NCI-H526 treated with DMSO at 0.1 percent for 48 hours (cell line): ENCODE measurements around the gene ELAVL3.
A peak's percentile ranks its signal among the peaks of the same experiment; 100 is the strongest.
"Not testable (repeated sequence)": the region's sequence is repeated elsewhere in the genome, so short reads cannot be mapped to it uniquely, and the experiment has no call there.

Experiments used
- DNase-seq: peaks from one replicate; lab custom pipeline; 2025; lab: John Stamatoyannopoulos, UW

Gene ELAVL3

GRCh38 chr19:11435833-11436313, 45.0 kb downstream of the ELAVL3 start:
- DNase-seq, result no peak

GRCh38 chr19:11435057-11435832, 45.6 kb downstream of the ELAVL3 start, which contains the start of the genes ODAD3 and PRKCSH:
ODAD3 (minus strand) TSS chr19:11435121; CDS start chr19:11435016, 105 bp downstream.
PRKCSH (plus strand) TSS chr19:11435635; CDS start chr19:11436118, 483 bp downstream.
- DNase-seq, result peak; percentile 96

- DNase-seq, result no peak
Observed at GRCh38 chr19:11434703-11435056, 46.2 kb downstream of the ELAVL3 start.

GRCh38 chr19:11433526-11433925, 47.3 kb downstream of the ELAVL3 start:
- not testable (repeated sequence) for DNase-seq

GRCh38 chr19:11426656-11427055, 54.2 kb downstream of the ELAVL3 start:
- no peak for DNase-seq

GRCh38 chr19:11425719-11426457, 55.0 kb downstream of the ELAVL3 start:
- DNase-seq, result no peak

- DNase-seq, result no peak
Observed at GRCh38 chr19:11423791-11424181, 57.1 kb downstream of the ELAVL3 start.

GRCh38 chr19:11423164-11423790, 57.6 kb downstream of the ELAVL3 start:
- no peak for DNase-seq

GRCh38 chr19:11422163-11423065, 58.4 kb downstream of the ELAVL3 start:
- no peak for DNase-seq

- no peak for DNase-seq
Observed at GRCh38 chr19:11421371-11422098, 59.3 kb downstream of the ELAVL3 start.

GRCh38 chr19:11420429-11421370, 60.1 kb downstream of the ELAVL3 start:
- DNase-seq, result no peak

- peak; percentile 70 for DNase-seq
Observed at GRCh38 chr19:11418549-11419506, 62.0 kb downstream of the ELAVL3 start, which contains the start of gene RGL3. RGL3 (minus strand) TSS chr19:11419314; CDS start chr19:11419278, 36 bp downstream.

GRCh38 chr19:11418094-11418548, 62.7 kb downstream of the ELAVL3 start:
- peak; percentile 70 for DNase-seq

GRCh38 chr19:11416346-11417052, 64.3 kb downstream of the ELAVL3 start:
- no peak for DNase-seq

GRCh38 chr19:11414544-11414943, 66.3 kb downstream of the ELAVL3 start:
- no peak for DNase-seq

GRCh38 chr19:11410682-11411081, 70.2 kb downstream of the ELAVL3 start:
- DNase-seq, result no peak

GRCh38 chr19:11408591-11408990, 72.3 kb downstream of the ELAVL3 start:
- no peak for DNase-seq
